ENCODE results near the gene NIPA2. TPM values are rescaled to one million over a fixed set of nuclear protein-coding genes. Genes with fewer than 3 reads are reported as not detected.

Gene NIPA2
- total RNA-seq, 3 donors from 2014 or later (not counting 1 experiment from before 2014, with no cell fraction given): 37.3 to 41.3 (median 40.9) TPM

- Histone ChIP-seq H3K9me3 (ENCODE audit: control insufficient read depth, insufficient read depth, low read length) (no peaks in the 10 kb centered on the region), H3K27ac (ENCODE audit: low read length) (no peak overlapping the region), H3K4me3 (ENCODE audit: low read length) (no peak overlapping the region), H3K4me1 (ENCODE audit: control insufficient read depth, insufficient read depth, low read length) (no peaks in the 10 kb centered on the region), H3K36me3 (ENCODE audit: control insufficient read depth, insufficient read depth, low read length) (peaks cover 56% of the 10 kb centered on the region), H3K27me3 (ENCODE audit: control insufficient read depth, insufficient read depth, low read length) (no peaks in the 10 kb centered on the region)
- intact Hi-C loops (cut with micrococcal nuclease): no loop called here
- peaks cover 13% of the 10 kb centered on the region for H3K36me3 Mint-ChIP-seq
- TF ChIP-seq CTCF (IDR thresholded peaks at IDR 0.05): no peak
- ATAC-seq: no peak
- H3K9me3 Mint-ChIP-seq: no peaks in the 10 kb centered on the region
- no peak for DNase-seq
- no peaks in the 10 kb centered on the region for H3K27me3 Mint-ChIP-seq (ENCODE audit: low read depth in 2 of 2)
- H3K4me1 Mint-ChIP-seq: peaks cover 9 to 10% of the 10 kb centered on the region in 2 donors
- H3K4me3 Mint-ChIP-seq: no peak overlapping the region
- WGBS (ENCODE audit: insufficient coverage): 95% methylated on average over 4 of the region's 6 CpGs
- H3K27ac Mint-ChIP-seq: no peak overlapping the region
These were observed 29.4 kb downstream of the NIPA2 start for GRCh38 chr15:22867886-22868285.

GRCh38 chr15:22868495-22868894 is 30.0 kb downstream of the NIPA2 start:
- no peak overlapping the region for H3K4me3 Mint-ChIP-seq
- H3K27me3 Mint-ChIP-seq (ENCODE audit: low read depth in 2 of 2): no peaks in the 10 kb centered on the region
- ATAC-seq: no peak
- peaks cover 52% of the 10 kb centered on the region for H3K36me3 ChIP-seq (ENCODE audit: control insufficient read depth, insufficient read depth, low read length)
- no peaks in the 10 kb centered on the region for H3K9me3 ChIP-seq (ENCODE audit: control insufficient read depth, insufficient read depth, low read length)
- H3K27me3 ChIP-seq (ENCODE audit: control insufficient read depth, insufficient read depth, low read length): no peaks in the 10 kb centered on the region
- H3K27ac Mint-ChIP-seq: no peak overlapping the region
- no peak overlapping the region for H3K4me3 ChIP-seq (ENCODE audit: low read length)
- no peak for DNase-seq
- 96% methylated on average over 4 of the region's 4 CpGs for WGBS (ENCODE audit: insufficient coverage)
- no peak overlapping the region for H3K27ac ChIP-seq (ENCODE audit: low read length)
- intact Hi-C loops (cut with micrococcal nuclease): no loop called here
- peaks cover 9 to 10% of the 10 kb centered on the region in 2 donors for H3K4me1 Mint-ChIP-seq
- H3K4me1 ChIP-seq (ENCODE audit: control insufficient read depth, insufficient read depth, low read length): no peaks in the 10 kb centered on the region
- no peak for TF ChIP-seq CTCF (IDR thresholded peaks at IDR 0.05)
- H3K9me3 Mint-ChIP-seq: no peaks in the 10 kb centered on the region
- H3K36me3 Mint-ChIP-seq: peaks cover 13% of the 10 kb centered on the region

GRCh38 chr15:22868928-22869327 is 30.5 kb downstream of the NIPA2 start:
- Histone ChIP-seq H3K4me1 (ENCODE audit: control insufficient read depth, insufficient read depth, low read length) (no peaks in the 10 kb centered on the region), H3K27ac (ENCODE audit: low read length) (no peak overlapping the region), H3K9me3 (ENCODE audit: control insufficient read depth, insufficient read depth, low read length) (no peaks in the 10 kb centered on the region), H3K4me3 (ENCODE audit: low read length) (no peak overlapping the region), H3K27me3 (ENCODE audit: control insufficient read depth, insufficient read depth, low read length) (no peaks in the 10 kb centered on the region), H3K36me3 (ENCODE audit: control insufficient read depth, insufficient read depth, low read length) (peaks cover 48% of the 10 kb centered on the region)
- intact Hi-C loops (cut with micrococcal nuclease): no loop called here
- ATAC-seq (no peak), DNase-seq (no peak)
- H3K27me3 Mint-ChIP-seq (ENCODE audit: low read depth in 2 of 2): no peaks in the 10 kb centered on the region
- WGBS (ENCODE audit: insufficient coverage): 99% methylated on average over 9 of the region's 9 CpGs
- no peak overlapping the region for H3K4me3 Mint-ChIP-seq
- H3K27ac Mint-ChIP-seq: peak overlapping the region in 1 of 2 donors; percentile 27
- peaks cover 13% of the 10 kb centered on the region for H3K36me3 Mint-ChIP-seq
- no peak for TF ChIP-seq CTCF (IDR thresholded peaks at IDR 0.05)
- H3K4me1 Mint-ChIP-seq: peaks cover 9 to 10% of the 10 kb centered on the region in 2 donors
- H3K9me3 Mint-ChIP-seq: no peaks in the 10 kb centered on the region

- no peak for TF ChIP-seq CTCF (IDR thresholded peaks at IDR 0.05)
- intact Hi-C loops (cut with micrococcal nuclease): no loop called here
- ATAC-seq (no peak), DNase-seq (no peak)
- Histone ChIP-seq H3K27ac (ENCODE audit: low read length) (no peak overlapping the region), H3K9me3 (ENCODE audit: control insufficient read depth, insufficient read depth, low read length) (no peaks in the 10 kb centered on the region), H3K4me1 (ENCODE audit: control insufficient read depth, insufficient read depth, low read length) (no peaks in the 10 kb centered on the region), H3K27me3 (ENCODE audit: control insufficient read depth, insufficient read depth, low read length) (no peaks in the 10 kb centered on the region), H3K4me3 (ENCODE audit: low read length) (no peak overlapping the region), H3K36me3 (ENCODE audit: control insufficient read depth, insufficient read depth, low read length) (peaks cover 41% of the 10 kb centered on the region)
- over 99% methylated on average over 12 of the region's 12 CpGs for WGBS (ENCODE audit: insufficient coverage)
- no peaks in the 10 kb centered on the region for H3K9me3 Mint-ChIP-seq
- no peak overlapping the region for H3K4me3 Mint-ChIP-seq
- H3K36me3 Mint-ChIP-seq: peaks cover 13% of the 10 kb centered on the region
- H3K27ac Mint-ChIP-seq: no peak overlapping the region
- peaks cover 9 to 10% of the 10 kb centered on the region in 2 donors for H3K4me1 Mint-ChIP-seq
- no peaks in the 10 kb centered on the region for H3K27me3 Mint-ChIP-seq (ENCODE audit: low read depth in 2 of 2)
These were observed 31.4 kb downstream of the NIPA2 start for GRCh38 chr15:22869856-22870255.
